Choroid plexus epithelial cell (primary cell): ENCODE measurements around the gene TOP1.

Experiments
- DNase-seq: peaks from one replicate; pipeline ENCODE4 v3.0.0-alpha.2; 2010; ENCODE audit warnings: low read depth
- H3K4me3 ChIP-seq: 2 replicates; pipeline ENCODE4 v1.5.1; 2011; ENCODE audit warnings: low read depth, mild to moderate bottlenecking, control low read depth, low read length, moderate library complexity
- CTCF ChIP-seq: conservative IDR thresholded peaks from 2 replicates; pipeline ENCODE4 v1.5.1; 2011; ENCODE audit warnings: low read depth, mild to moderate bottlenecking, control low read depth, inconsistent platforms, low read length, moderate library complexity

The TOP1 gene

GRCh38 chr20:41035207-41035606 lies 6.6 kb downstream of the TOP1 start:
- H3K4me3 ChIP-seq: no peak overlapping the region
- TF ChIP-seq CTCF: no peak
- no peak for DNase-seq

GRCh38 chr20:41037179-41037578 lies 8.6 kb downstream of the TOP1 start:
- no peak for DNase-seq
- H3K4me3 ChIP-seq: no peak overlapping the region
- TF ChIP-seq CTCF: no peak

- no peak overlapping the region for H3K4me3 ChIP-seq
- TF ChIP-seq CTCF: no peak
- no peak for DNase-seq
Measured at GRCh38 chr20:41038149-41038877, 9.7 kb downstream of the TOP1 start.

- no peak for DNase-seq
- no peak overlapping the region for H3K4me3 ChIP-seq
- TF ChIP-seq CTCF: no peak
Measured at GRCh38 chr20:41038878-41039404, 10.3 kb downstream of the TOP1 start.

GRCh38 chr20:41040855-41041254 lies 12.2 kb downstream of the TOP1 start:
- no peak for TF ChIP-seq CTCF

GRCh38 chr20:41041693-41042092 lies 13.1 kb downstream of the TOP1 start:
- no peak for DNase-seq
- no peak for TF ChIP-seq CTCF
- H3K4me3 ChIP-seq: no peak overlapping the region

More at GRCh38 chr20:41040855-41041254, 12.2 kb downstream of the TOP1 start:
- DNase-seq: no peak
- H3K4me3 ChIP-seq: no peak overlapping the region

- no peak for TF ChIP-seq CTCF
Measured at GRCh38 chr20:41044409-41045062, 15.9 kb downstream of the TOP1 start.

More at GRCh38 chr20:41044409-41045062, 15.9 kb downstream of the TOP1 start:
- no peak for DNase-seq
- H3K4me3 ChIP-seq: no peak overlapping the region
